Measurements from ENCODE around the gene NEDD4L.

GRCh38 chr18:58400331-58400870 lies 356.4 kb downstream of the NEDD4L start:
- no peak for TF ChIP-seq EZH2 (IDR thresholded peaks at IDR 0.05; ENCODE audit: low read depth, unreplicated experiment)
- TF ChIP-seq CTCF (conservative IDR thresholded peaks at IDR 0.05; ENCODE audit: low read depth in 2 of 2): no peak
- TF ChIP-seq POLR2AphosphoS5 (IDR thresholded peaks at IDR 0.05; ENCODE audit: low read depth): no peak
- TF ChIP-seq JUNB (IDR thresholded peaks at IDR 0.05; ENCODE audit: unreplicated experiment): no peak
